GM23248 (cell line): ENCODE measurements around the gene CATSPERB. TPM values are rescaled to one million over a fixed set of nuclear protein-coding genes. Genes with fewer than 3 reads are reported as not detected.

ENCODE experiments used
- DNase-seq: peaks from one replicate; pipeline ENCODE4 v3.0.0-alpha.2; 2015
- H2AFZ ChIP-seq: fragments of 200-600 bp; sonication (generic); 2 replicates; pipeline ENCODE4 v1.6.1; 2016; ENCODE audit warnings: antibody characterized with exemption
- H3F3A ChIP-seq: fragments of 200-600 bp; sonication (generic); 2 replicates; pipeline ENCODE4 v1.6.1; 2016; ENCODE audit warnings: mild to moderate bottlenecking, antibody characterized with exemption, mixed run types; ENCODE audit not compliant: insufficient read depth
- H3K27ac ChIP-seq: fragments of 200-600 bp; sonication (generic); 2 replicates; pipeline ENCODE4 v1.5.1; 2016; ENCODE audit warnings: mild to moderate bottlenecking
- H3K27me3 ChIP-seq: fragments of 200-600 bp; sonication (generic); replicated peaks from 2 replicates; pipeline ENCODE4 v1.6.1; 2016; ENCODE audit warnings: mild to moderate bottlenecking; ENCODE audit not compliant: insufficient read depth
- H3K36me3 ChIP-seq: fragments of 200-600 bp; sonication (generic); 2 replicates; pipeline ENCODE4 v1.6.1; 2016; ENCODE audit warnings: low read depth, mild to moderate bottlenecking
- H3K4me1 ChIP-seq: fragments of 200-600 bp; sonication (generic); 2 replicates; pipeline ENCODE4 v1.6.1; 2016; ENCODE audit warnings: mild to moderate bottlenecking; ENCODE audit not compliant: insufficient read depth
- H3K4me2 ChIP-seq: fragments of 200-600 bp; sonication (generic); one replicate; pipeline ENCODE4 v1.6.1; 2016; ENCODE audit warnings: mild to moderate bottlenecking; ENCODE audit not compliant: unreplicated experiment
- H3K4me3 ChIP-seq: fragments of 200-600 bp; sonication (generic); 2 replicates; pipeline ENCODE4 v1.5.1; 2016; ENCODE audit warnings: mild to moderate bottlenecking
- H3K79me2 ChIP-seq: fragments of 200-600 bp; sonication (generic); 2 replicates; pipeline ENCODE4 v1.6.1; 2016; ENCODE audit warnings: mild to moderate bottlenecking; ENCODE audit not compliant: insufficient read depth
- H3K9ac ChIP-seq: fragments of 200-600 bp; sonication (generic); 2 replicates; pipeline ENCODE4 v1.6.1; 2016; ENCODE audit warnings: mild to moderate bottlenecking
- H3K9me2 ChIP-seq: fragments of 200-600 bp; sonication (generic); 2 replicates; pipeline ENCODE4 v1.6.1; 2016; ENCODE audit warnings: mixed run types, mild to moderate bottlenecking, moderate library complexity; ENCODE audit not compliant: insufficient read depth
- H3K9me3 ChIP-seq: fragments of 200-600 bp; sonication (generic); one replicate; pipeline ENCODE4 v1.6.1; 2017; ENCODE audit warnings: low read depth
- H4K20me1 ChIP-seq: fragments of 200-600 bp; sonication (generic); 2 replicates; pipeline ENCODE4 v1.6.0; 2016; ENCODE audit not compliant: insufficient read depth
- EZH2 ChIP-seq: fragments of 200-600 bp; sonication (generic); IDR thresholded peaks from 2 replicates; pipeline ENCODE4 v1.6.1; 2018; ENCODE audit warnings: antibody characterized with exemption, mild to moderate bottlenecking; ENCODE audit not compliant: insufficient read depth, poor library complexity, severe bottlenecking
- EZH2phosphoT487 ChIP-seq: fragments of 200-600 bp; sonication (generic); IDR thresholded peaks from 2 replicates; pipeline ENCODE4 v1.6.1; 2018; ENCODE audit warnings: antibody characterized with exemption, moderate library complexity, mild to moderate bottlenecking, low read depth; ENCODE audit not compliant: insufficient read depth
- WGBS, 2 experiments: methylation state at CpG; one replicate each; pipeline ENCODE4 v1.1.6; 2015 to 2017; ENCODE audit warnings: low lambda C conversion rate in 2 of 2, low coverage in 1 of 2; ENCODE audit errors: missing lambda C conversion rate in 2 of 2; 5-methylcytosine and 5-hydroxymethylcytosine counted together
- in situ Hi-C: fragments of 300-500 bp; cut with MboI; formaldehyde crosslinking; loops from 2 replicates; pipeline ENCODE4 v1.15.0; 2020
- polyA plus RNA-seq: library from polyadenylated mRNA; unstranded; fragments of >200 nt; fragmentation: Nextera tagmentation; extraction: Ambion mirVana; gene quantifications from 2 replicates; pipeline ENCODE4 v1.2.1, GENCODE V29; 2016
- total RNA-seq: library from RNA; depleted of rRNA; stranded (reverse); fragments of >200 nt; shearing (Covaris generic); gene quantifications from 2 replicates; pipeline ENCODE4 v1.2.3, GENCODE V29; 2014

CATSPERB gene
- total and polyA plus RNA-seq, 2 experiments from 2014 or later: 0.11 TPM; not detected in 1

GRCh38 chr14:91770185-91770584 lies 38.3 kb upstream of the CATSPERB start:
- Histone ChIP-seq H3K79me2 (no peaks in the 10 kb centered on the region), H3K27me3 (no peaks in the 10 kb centered on the region), H2AFZ (no peak overlapping the region), H3K9me2 (no peaks in the 10 kb centered on the region), H3F3A (no peaks in the 10 kb centered on the region), H4K20me1 (no peaks in the 10 kb centered on the region), H3K4me3 (no peak overlapping the region), H3K27ac (no peak overlapping the region), H3K36me3 (no peaks in the 10 kb centered on the region), H3K4me1 (no peaks in the 10 kb centered on the region), H3K9ac (no peak overlapping the region), H3K9me3 (no peaks in the 10 kb centered on the region), H3K4me2 (no peak overlapping the region)
- in situ Hi-C loops: no loop called here
- TF ChIP-seq EZH2: no peak
- 53 to 61% methylated on average over 2 of the region's 2 CpGs for WGBS, 2 experiments
- no peak for DNase-seq

GRCh38 chr14:91755570-91756295 lies 23.8 kb upstream of the CATSPERB start:
- no peaks in the 10 kb centered on the region for H3F3A ChIP-seq
- H3K27ac ChIP-seq: no peak overlapping the region
- H3K4me3 ChIP-seq: no peak overlapping the region
- H3K27me3 ChIP-seq: no peaks in the 10 kb centered on the region
- in situ Hi-C loops: no loop called here
- WGBS, 2 experiments: 28 to 31% methylated on average over 4 of the region's 4 CpGs
- no peaks in the 10 kb centered on the region for H3K36me3 ChIP-seq
- DNase-seq: peak; percentile 51
- peak overlapping the region; percentile 0 for H3K4me2 ChIP-seq
- H3K9me3 ChIP-seq: no peaks in the 10 kb centered on the region
- peaks cover 15% of the 10 kb centered on the region for H3K4me1 ChIP-seq
- H4K20me1 ChIP-seq: no peaks in the 10 kb centered on the region
- TF ChIP-seq EZH2phosphoT487 (no peak), EZH2 (no peak)
- no peak overlapping the region for H3K9ac ChIP-seq
- no peak overlapping the region for H2AFZ ChIP-seq
- no peaks in the 10 kb centered on the region for H3K79me2 ChIP-seq
- H3K9me2 ChIP-seq: no peaks in the 10 kb centered on the region

GRCh38 chr14:91754819-91755218 lies 22.9 kb upstream of the CATSPERB start:
- no peak overlapping the region for H3K27ac ChIP-seq
- in situ Hi-C loops: no loop called here
- no peaks in the 10 kb centered on the region for H3K79me2 ChIP-seq
- H3K4me2 ChIP-seq: no peak overlapping the region
- TF ChIP-seq EZH2: no peak
- WGBS, 2 experiments: 33 to 53% methylated on average over 1 of the region's 1 CpG
- H3F3A ChIP-seq: no peaks in the 10 kb centered on the region
- DNase-seq: no peak
- H3K4me1 ChIP-seq: peaks cover 15% of the 10 kb centered on the region
- no peaks in the 10 kb centered on the region for H3K9me2 ChIP-seq
- no peaks in the 10 kb centered on the region for H4K20me1 ChIP-seq
- H3K9me3 ChIP-seq: no peaks in the 10 kb centered on the region
- no peak overlapping the region for H3K4me3 ChIP-seq
- no peak overlapping the region for H3K9ac ChIP-seq
- H3K27me3 ChIP-seq: no peaks in the 10 kb centered on the region
- H2AFZ ChIP-seq: no peak overlapping the region
- no peaks in the 10 kb centered on the region for H3K36me3 ChIP-seq

DNA sequence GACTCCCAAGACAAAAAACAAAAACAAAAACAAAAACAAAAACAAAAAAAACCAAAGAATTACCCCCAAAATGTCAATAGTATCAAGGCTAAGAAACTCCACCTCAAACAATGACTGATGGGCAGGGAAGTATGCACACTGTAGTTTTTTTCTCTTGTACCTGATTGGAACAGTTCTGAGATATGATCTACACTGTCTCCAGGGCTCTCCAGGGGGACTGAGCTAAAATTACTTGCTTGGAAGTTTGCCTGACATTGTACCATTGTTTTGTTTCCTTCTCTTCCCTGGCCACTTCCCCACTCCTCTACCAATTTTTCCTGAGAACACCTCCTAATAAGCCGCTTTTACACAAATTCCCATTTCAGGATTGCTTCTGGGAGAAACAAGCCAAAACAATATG lies 22.3 kb upstream of the CATSPERB start:
- Histone ChIP-seq H3K9me3 (no peaks in the 10 kb centered on the region), H2AFZ (no peak overlapping the region), H3K4me1 (peaks cover 15% of the 10 kb centered on the region), H3K27me3 (no peaks in the 10 kb centered on the region), H3K79me2 (no peaks in the 10 kb centered on the region), H3K36me3 (no peaks in the 10 kb centered on the region), H4K20me1 (no peaks in the 10 kb centered on the region), H3K27ac (no peak overlapping the region), H3K4me2 (no peak overlapping the region), H3K9me2 (no peaks in the 10 kb centered on the region), H3K9ac (no peak overlapping the region), H3F3A (no peaks in the 10 kb centered on the region), H3K4me3 (no peak overlapping the region)
- in situ Hi-C loops: no loop called here
- TF ChIP-seq EZH2 (no peak), EZH2phosphoT487 (no peak)
- WGBS, 2 experiments: 96% methylated on average over 1 of the region's 1 CpG
- DNase-seq: no peak
